ENCODE results near the gene C2.
"Not testable (repeated sequence)": the region's sequence is repeated elsewhere in the genome, so short reads cannot be mapped to it uniquely, and the experiment has no call there.

C2 gene

GRCh38 chr6:31972709-31973350 is 45.3 kb downstream of the C2 start:
- TF ChIP-seq POLR2A (IDR thresholded peaks at IDR 0.05; ENCODE audit: extremely low read depth, insufficient read length) (no peak), MAX (IDR thresholded peaks at IDR 0.05; ENCODE audit: low read depth, low read length) (no peak), MYC (IDR thresholded peaks at IDR 0.05; ENCODE audit: low read depth, low read length) (no peak), CTCF (IDR thresholded peaks at IDR 0.05; ENCODE audit: low read depth, low read length) (no peak)
- DNase-seq (ENCODE audit: low read depth) = no peak
- H3K4me3 ChIP-seq (ENCODE audit: low read depth, low read length) = peak overlapping the region; percentile 99

- not testable (repeated sequence) for H3K4me3 ChIP-seq (ENCODE audit: low read depth, low read length); DNase-seq (ENCODE audit: low read depth)
Observed at GRCh38 chr6:31976065-31976464, 48.5 kb downstream of the C2 start.

GRCh38 chr6:31977816-31978431 is 50.4 kb downstream of the C2 start:
- TF ChIP-seq MAX (IDR thresholded peaks at IDR 0.05; ENCODE audit: low read depth, low read length) (no peak), POLR2A (IDR thresholded peaks at IDR 0.05; ENCODE audit: extremely low read depth, insufficient read length) (no peak)
- no peak for DNase-seq (ENCODE audit: low read depth)
- no peak overlapping the region for H3K4me3 ChIP-seq (ENCODE audit: low read depth, low read length)

DNA sequence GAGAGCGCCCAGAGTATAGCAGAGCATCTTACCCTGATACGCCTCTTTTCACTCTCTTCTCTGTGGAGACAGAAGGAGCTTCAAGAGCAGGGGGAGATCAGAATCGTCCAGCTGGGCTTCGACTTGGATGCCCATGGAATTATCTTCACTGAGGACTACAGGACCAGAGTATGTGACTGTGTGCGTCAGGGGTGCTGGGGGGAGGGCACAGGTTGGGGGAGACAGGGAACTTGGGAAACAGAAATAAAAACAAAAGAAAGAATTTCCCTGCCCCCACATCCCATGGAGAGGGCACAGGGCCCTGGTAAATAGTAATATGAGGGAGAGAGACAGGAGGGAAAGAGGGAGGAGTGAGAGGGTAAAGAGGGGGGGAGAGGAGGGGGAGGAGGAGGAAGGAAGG is 51.3 kb downstream of the C2 start:
- no peak overlapping the region for H3K4me3 ChIP-seq (ENCODE audit: low read depth, low read length)
- no peak for DNase-seq (ENCODE audit: low read depth)
- no peak for TF ChIP-seq MYC (IDR thresholded peaks at IDR 0.05; ENCODE audit: low read depth, low read length)
- no peak for TF ChIP-seq CTCF (IDR thresholded peaks at IDR 0.05; ENCODE audit: low read depth, low read length)
- no peak for TF ChIP-seq POLR2A (IDR thresholded peaks at IDR 0.05; ENCODE audit: extremely low read depth, insufficient read length)
- no peak for TF ChIP-seq MAX (IDR thresholded peaks at IDR 0.05; ENCODE audit: low read depth, low read length)

GRCh38 chr6:31979238-31979898 is 51.9 kb downstream of the C2 start:
- no peak overlapping the region for H3K4me3 ChIP-seq (ENCODE audit: low read depth, low read length)
- TF ChIP-seq POLR2A (IDR thresholded peaks at IDR 0.05; ENCODE audit: extremely low read depth, insufficient read length) = no peak
- no peak for TF ChIP-seq MAX (IDR thresholded peaks at IDR 0.05; ENCODE audit: low read depth, low read length)
- DNase-seq (ENCODE audit: low read depth) = no peak

DNA sequence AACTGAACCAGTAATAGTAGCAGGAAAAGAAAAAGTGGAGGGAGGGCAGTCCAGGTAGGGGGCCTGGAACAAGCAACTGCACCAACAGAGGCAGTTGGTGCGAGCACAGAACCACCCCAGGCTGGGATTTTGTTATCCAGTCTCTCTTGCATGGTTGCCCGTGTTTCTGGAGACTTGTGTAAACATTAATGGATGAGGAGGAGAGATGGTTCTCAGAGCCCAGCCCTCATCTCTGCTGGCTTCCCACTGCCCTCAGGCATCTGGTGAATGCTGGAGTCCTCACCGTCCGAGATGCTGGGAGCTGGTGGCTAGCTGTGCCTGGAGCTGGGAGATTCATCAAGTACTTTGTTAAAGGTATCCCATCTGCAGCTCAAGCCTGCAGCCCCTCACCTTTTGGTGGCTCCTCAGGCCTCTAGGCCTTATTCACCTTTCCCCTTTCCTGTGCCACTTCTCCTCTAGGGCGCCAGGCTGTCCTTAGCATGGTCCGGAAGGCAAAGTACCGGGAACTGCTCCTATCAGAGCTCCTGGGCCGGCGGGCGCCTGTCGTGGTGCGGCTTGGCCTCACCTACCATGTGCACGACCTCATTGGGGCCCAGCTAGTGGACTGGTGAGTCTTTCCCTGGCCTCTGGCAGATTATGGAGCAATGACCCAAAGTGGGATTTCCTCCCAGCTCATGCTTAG is 52.8 kb downstream of the C2 start:
- not testable (repeated sequence) for DNase-seq (ENCODE audit: low read depth); H3K4me3 ChIP-seq (ENCODE audit: low read depth, low read length)

DNA sequence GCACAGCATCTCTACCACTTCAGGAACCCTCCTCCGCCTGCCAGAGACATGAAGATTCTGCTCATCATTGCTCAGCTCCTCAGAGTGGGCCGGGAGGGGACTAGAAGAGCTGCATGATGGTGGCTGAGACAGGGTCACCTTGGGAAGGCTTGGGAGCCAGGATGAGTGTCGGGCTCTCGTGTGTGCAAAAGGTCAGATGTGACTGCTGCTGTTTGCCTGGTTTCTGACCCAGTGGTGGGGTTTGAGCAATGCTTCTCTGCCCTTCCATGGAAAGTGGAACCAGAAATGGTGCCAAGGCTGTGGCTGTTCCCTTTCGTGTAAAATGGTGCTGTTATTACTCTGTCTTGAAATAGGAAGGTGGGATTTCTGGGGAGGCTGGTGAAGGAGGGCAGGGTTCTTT is 53.5 kb downstream of the C2 start:
- not testable (repeated sequence) for DNase-seq (ENCODE audit: low read depth); H3K4me3 ChIP-seq (ENCODE audit: low read depth, low read length)

DNA sequence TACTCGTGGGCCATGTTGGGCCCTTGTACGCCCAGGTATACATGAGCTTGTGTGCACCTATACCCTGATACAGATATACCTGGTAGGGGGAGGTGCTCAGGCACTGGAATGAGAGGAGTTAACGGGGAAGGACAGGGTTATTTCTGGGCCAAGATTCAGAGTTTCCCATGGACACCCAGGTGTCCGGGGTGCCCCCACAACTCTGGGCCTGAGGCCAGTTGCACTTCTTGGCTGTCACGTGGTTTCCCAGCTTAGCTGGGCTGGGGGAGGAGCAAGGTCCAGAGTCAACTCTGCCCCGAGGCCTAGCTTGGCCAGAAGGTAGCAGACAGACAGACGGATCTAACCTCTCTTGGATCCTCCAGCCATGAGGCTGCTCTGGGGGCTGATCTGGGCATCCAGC is 54.2 kb downstream of the C2 start, which contains the start of gene C4A:
TSS of gene C4A (plus strand) at position 314 of the 400 bp plus-strand sequence. CDS start at position 365, 51 bp downstream.
- not testable (repeated sequence) for H3K4me3 ChIP-seq (ENCODE audit: low read depth, low read length); DNase-seq (ENCODE audit: low read depth)

DNA sequence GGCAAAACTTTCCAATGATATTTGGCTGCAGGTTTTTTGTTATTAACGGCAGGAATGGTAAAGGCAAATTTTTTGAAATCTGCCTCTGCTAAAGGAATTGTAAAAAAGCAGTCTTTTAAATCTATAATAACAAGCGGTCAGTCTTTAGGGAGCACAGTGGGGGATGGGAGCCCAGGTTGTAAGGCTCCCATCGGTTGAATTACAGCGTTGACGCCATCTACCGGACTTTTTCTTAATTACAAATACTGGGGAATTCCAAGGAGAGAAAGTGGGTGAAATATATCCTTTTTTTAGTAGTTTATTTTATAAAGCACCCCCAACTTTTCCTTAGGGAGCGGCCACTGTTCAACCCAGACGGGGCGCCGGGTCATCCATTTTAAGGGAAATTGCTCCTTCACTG is 61.8 kb downstream of the C2 start:
- DNase-seq (ENCODE audit: low read depth); H3K4me3 ChIP-seq (ENCODE audit: low read depth, low read length): not testable (repeated sequence)

DNA sequence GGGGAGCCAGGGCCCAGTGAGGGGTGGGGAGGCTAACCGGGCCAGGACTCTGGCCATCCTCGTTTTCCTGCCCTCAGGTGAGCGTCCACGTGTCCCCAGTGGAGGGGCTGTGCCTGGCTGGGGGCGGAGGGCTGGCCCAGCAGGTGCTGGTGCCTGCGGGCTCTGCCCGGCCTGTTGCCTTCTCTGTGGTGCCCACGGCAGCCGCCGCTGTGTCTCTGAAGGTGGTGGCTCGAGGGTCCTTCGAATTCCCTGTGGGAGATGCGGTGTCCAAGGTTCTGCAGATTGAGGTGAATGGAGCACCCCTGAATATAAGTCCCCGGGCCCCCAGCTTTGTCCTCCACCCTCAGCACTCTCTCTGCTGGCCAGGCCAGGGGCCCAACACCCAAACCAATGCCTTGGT is 66.9 kb downstream of the C2 start:
- not testable (repeated sequence) for H3K4me3 ChIP-seq (ENCODE audit: low read depth, low read length); DNase-seq (ENCODE audit: low read depth)
